ENCODE measurements around the gene ATP9B.
"Not testable (repeated sequence)": the region's sequence is repeated elsewhere in the genome, so short reads cannot be mapped to it uniquely, and the experiment has no call there.

The ATP9B gene

DNA sequence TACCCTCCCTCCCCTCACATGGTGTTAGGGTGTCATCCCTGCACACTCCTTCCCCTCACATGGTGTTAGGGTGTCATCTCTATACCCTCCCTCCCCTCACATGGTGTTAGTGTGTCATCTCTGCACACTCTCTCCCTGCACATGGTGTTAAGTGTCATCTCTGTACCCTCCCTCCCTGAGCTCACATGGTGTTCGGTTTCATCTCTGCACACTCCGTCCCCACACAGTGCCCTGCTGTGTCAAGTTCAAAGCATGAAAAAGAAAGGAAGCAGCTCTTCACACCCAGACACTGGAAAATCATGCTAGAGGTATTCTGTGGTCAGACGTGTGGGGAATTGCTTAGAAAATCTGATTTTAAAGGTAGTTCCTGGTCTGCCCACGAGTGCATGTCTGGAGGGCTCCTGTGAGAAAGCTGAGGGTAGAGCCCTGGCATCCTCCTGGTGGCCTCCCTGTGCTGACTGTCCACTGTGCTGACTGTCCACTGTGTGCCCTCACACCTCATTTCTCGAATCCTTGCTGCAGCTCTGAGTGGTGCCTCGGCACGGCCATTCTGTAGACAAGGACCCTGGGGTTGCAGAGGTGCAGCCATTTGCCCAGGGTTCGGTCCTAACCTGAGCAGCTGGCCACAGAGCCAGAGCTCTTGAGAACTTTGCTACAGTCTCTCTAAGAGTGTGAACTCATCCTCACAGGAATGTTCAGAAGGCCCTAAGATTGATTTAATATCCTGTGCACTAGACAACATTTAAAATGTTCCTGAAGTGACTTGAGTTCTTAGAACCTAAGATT, 257.4 kb downstream of the ATP9B start:
- no peak overlapping the region for H3K27ac ChIP-seq
- no peak for TF ChIP-seq ZFX (IDR thresholded peaks at IDR 0.05; ENCODE audit: borderline replicate concordance)

- no peak for TF ChIP-seq ZFX (IDR thresholded peaks at IDR 0.05; ENCODE audit: borderline replicate concordance)
- TF ChIP-seq, protein P1, sequence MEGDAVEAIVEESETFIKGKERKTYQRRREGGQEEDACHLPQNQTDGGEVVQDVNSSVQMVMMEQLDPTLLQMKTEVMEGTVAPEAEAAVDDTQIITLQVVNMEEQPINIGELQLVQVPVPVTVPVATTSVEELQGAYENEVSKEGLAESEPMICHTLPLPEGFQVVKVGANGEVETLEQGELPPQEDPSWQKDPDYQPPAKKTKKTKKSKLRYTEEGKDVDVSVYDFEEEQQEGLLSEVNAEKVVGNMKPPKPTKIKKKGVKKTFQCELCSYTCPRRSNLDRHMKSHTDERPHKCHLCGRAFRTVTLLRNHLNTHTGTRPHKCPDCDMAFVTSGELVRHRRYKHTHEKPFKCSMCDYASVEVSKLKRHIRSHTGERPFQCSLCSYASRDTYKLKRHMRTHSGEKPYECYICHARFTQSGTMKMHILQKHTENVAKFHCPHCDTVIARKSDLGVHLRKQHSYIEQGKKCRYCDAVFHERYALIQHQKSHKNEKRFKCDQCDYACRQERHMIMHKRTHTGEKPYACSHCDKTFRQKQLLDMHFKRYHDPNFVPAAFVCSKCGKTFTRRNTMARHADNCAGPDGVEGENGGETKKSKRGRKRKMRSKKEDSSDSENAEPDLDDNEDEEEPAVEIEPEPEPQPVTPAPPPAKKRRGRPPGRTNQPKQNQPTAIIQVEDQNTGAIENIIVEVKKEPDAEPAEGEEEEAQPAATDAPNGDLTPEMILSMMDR (IDR thresholded peaks at IDR 0.05) = no peak
- H3K27ac ChIP-seq = no peak overlapping the region
These were observed 258.1 kb downstream of the ATP9B start for GRCh38 chr18:79327199-79327721.

DNA sequence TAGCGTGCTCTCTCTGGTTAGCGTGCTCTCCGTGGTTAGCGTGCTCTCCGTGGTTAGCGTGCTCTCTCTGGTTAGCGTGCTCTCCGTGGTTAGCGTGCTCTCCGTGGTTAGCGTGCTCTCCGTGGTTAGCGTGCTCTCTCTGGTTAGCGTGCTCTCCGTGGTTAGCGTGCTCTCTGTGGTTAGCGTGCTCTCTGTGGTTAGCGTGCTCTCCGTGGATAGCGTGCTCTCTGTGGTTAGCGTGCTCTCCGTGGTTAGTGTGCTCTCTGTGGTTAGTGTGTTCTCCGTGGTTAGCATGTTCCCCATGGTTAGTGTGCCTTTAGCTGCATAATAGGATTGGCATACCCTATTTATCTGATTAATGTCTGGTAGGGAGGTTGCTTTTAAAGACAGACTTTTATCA, 258.7 kb downstream of the ATP9B start:
- not testable (repeated sequence) for H3K27ac ChIP-seq

GRCh38 chr18:79328887-79329286, 259.7 kb downstream of the ATP9B start:
- no peak overlapping the region for H3K27ac ChIP-seq
- TF ChIP-seq, protein P1 (IDR thresholded peaks at IDR 0.05) = no peak
- no peak for TF ChIP-seq ZFX (IDR thresholded peaks at IDR 0.05; ENCODE audit: borderline replicate concordance)

- TF ChIP-seq, protein P1 (IDR thresholded peaks at IDR 0.05) = no peak
- no peak for TF ChIP-seq ZFX (IDR thresholded peaks at IDR 0.05; ENCODE audit: borderline replicate concordance)
These were observed 260.6 kb downstream of the ATP9B start for GRCh38 chr18:79329786-79330185.

DNA sequence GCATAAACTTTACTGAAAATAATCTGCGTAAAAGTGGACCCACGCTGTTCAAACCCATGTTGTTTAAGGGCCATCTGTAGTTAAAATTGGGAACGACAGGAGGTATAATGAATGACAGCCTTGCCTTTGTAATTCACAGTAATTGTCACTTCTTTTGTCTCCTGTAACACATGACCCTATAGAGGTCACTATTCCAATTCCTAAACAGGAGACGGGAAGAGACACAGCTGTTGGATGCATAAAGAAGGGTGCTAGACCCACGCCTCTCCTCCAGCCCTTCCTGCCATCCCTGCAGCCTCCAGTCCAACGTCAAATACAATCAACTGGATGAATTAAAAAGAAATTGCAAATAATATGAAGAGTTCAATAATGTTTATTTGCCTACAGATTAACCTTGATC, 263.5 kb downstream of the ATP9B start:
- TF ChIP-seq, protein P1 (IDR thresholded peaks at IDR 0.05) = no peak
- no peak for TF ChIP-seq ZFX (IDR thresholded peaks at IDR 0.05; ENCODE audit: borderline replicate concordance)
- H3K27ac ChIP-seq = no peak overlapping the region

More at GRCh38 chr18:79329786-79330185, 260.6 kb downstream of the ATP9B start:
- H3K27ac ChIP-seq = no peak overlapping the region

DNA sequence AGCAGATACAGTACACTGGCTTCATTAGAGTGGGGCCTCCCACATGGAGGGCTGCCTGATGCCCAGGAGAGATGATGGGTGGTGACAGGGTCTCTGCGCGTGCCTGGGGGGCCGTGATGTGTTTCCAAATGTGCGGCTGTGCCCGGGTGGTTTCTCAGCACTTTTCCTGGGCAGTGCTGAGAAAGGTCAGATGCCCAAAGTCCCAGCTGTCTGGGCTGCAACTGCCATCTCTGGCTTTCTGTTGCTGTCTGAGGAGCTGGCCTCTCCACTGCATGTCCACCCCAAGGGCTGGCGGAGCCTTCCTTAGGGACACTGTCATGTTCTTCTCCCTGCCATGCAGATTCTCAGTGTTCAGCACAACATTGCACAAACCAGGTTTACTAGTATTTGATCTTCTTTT, 263.9 kb downstream of the ATP9B start:
- no peak for TF ChIP-seq ZFX (IDR thresholded peaks at IDR 0.05; ENCODE audit: borderline replicate concordance)
- TF ChIP-seq, protein P1 (IDR thresholded peaks at IDR 0.05) = no peak
- no peak overlapping the region for H3K27ac ChIP-seq

GRCh38 chr18:79334496-79335233, 265.5 kb downstream of the ATP9B start:
- no peak for TF ChIP-seq ZFX (IDR thresholded peaks at IDR 0.05; ENCODE audit: borderline replicate concordance)
- TF ChIP-seq, protein P1 (IDR thresholded peaks at IDR 0.05) = no peak
- no peak overlapping the region for H3K27ac ChIP-seq
